ENCODE measurements around the gene HMOX2. TPM values are rescaled to one million over a fixed set of nuclear protein-coding genes. Genes with fewer than 3 reads are reported as not detected.

Gene HMOX2
- total and polyA plus RNA-seq, 5 donors from 2014 or later, result 41.2 to 145 (median 125) TPM

- Mint-ChIP-seq H3K4me3 (no peak overlapping the region), H3K27me3 (no peaks in the 10 kb centered on the region), H3K4me1 (peaks cover 0 to 13% (median 4%) of the 10 kb centered on the region in 4 donors), H3K27ac (peak overlapping the region; percentile 27 to 82 (median 59)), H3K9me3 (no peaks in the 10 kb centered on the region), H3K36me3 (peaks cover 33% of the 10 kb centered on the region)
- Histone ChIP-seq H3K36me3 (ENCODE audit: control insufficient read depth, insufficient read depth, low read length) (peaks cover 60% of the 10 kb centered on the region), H3K27ac (ENCODE audit: insufficient read depth, low read length, poor library complexity, severe bottlenecking) (no peak overlapping the region), H3K4me1 (ENCODE audit: control insufficient read depth, insufficient read depth, low read length, poor library complexity, severe bottlenecking) (no peaks in the 10 kb centered on the region), H3K9me3 (ENCODE audit: control insufficient read depth in 2 of 2, low read length in 2 of 2) (no peaks in the 10 kb centered on the region), H3K27me3 (ENCODE audit: control insufficient read depth, insufficient read depth, low read length) (no peaks in the 10 kb centered on the region), H3K4me3 (ENCODE audit: low read depth, low read length) (no peak overlapping the region)
- ATAC-seq (ENCODE audit: low read depth in 2 of 2) (no peak), DNase-seq (no peak)
Observed at GRCh38 chr16:4435337-4436067, 40.7 kb upstream of the HMOX2 start.

- no peaks in the 10 kb centered on the region for H3K27me3 Mint-ChIP-seq
- ATAC-seq (ENCODE audit: low read depth in 2 of 2), result no peak
- no peaks in the 10 kb centered on the region for H3K9me3 Mint-ChIP-seq
- H3K4me3 Mint-ChIP-seq, result no peak overlapping the region
- peaks cover 0 to 9% (median 7%) of the 10 kb centered on the region in 4 donors for H3K4me1 Mint-ChIP-seq
- no peak for DNase-seq
- no peak overlapping the region for H3K27ac Mint-ChIP-seq
- H3K4me1 ChIP-seq (ENCODE audit: control insufficient read depth, insufficient read depth, low read length, poor library complexity, severe bottlenecking), result no peaks in the 10 kb centered on the region
- H3K4me3 ChIP-seq (ENCODE audit: low read depth, low read length), result no peak overlapping the region
- H3K36me3 ChIP-seq (ENCODE audit: control insufficient read depth, insufficient read depth, low read length), result peaks cover 67% of the 10 kb centered on the region
- H3K27ac ChIP-seq (ENCODE audit: insufficient read depth, low read length, poor library complexity, severe bottlenecking), result no peak overlapping the region
- no peaks in the 10 kb centered on the region for H3K9me3 ChIP-seq (ENCODE audit: control insufficient read depth in 2 of 2, low read length in 2 of 2)
- peaks cover 49% of the 10 kb centered on the region for H3K36me3 Mint-ChIP-seq
- H3K27me3 ChIP-seq (ENCODE audit: control insufficient read depth, insufficient read depth, low read length), result no peaks in the 10 kb centered on the region
Observed at GRCh38 chr16:4437366-4437765, 38.8 kb upstream of the HMOX2 start.

- H3K36me3 Mint-ChIP-seq, result peaks cover 48% of the 10 kb centered on the region
- H3K9me3 Mint-ChIP-seq, result no peaks in the 10 kb centered on the region
- Histone ChIP-seq H3K27ac (ENCODE audit: insufficient read depth, low read length, poor library complexity, severe bottlenecking) (no peak overlapping the region), H3K9me3 (ENCODE audit: control insufficient read depth in 2 of 2, low read length in 2 of 2) (no peaks in the 10 kb centered on the region), H3K4me1 (ENCODE audit: control insufficient read depth, insufficient read depth, low read length, poor library complexity, severe bottlenecking) (no peaks in the 10 kb centered on the region), H3K4me3 (ENCODE audit: low read depth, low read length) (no peak overlapping the region), H3K27me3 (ENCODE audit: control insufficient read depth, insufficient read depth, low read length) (no peaks in the 10 kb centered on the region), H3K36me3 (ENCODE audit: control insufficient read depth, insufficient read depth, low read length) (peaks cover 76% of the 10 kb centered on the region)
- no peaks in the 10 kb centered on the region for H3K27me3 Mint-ChIP-seq
- H3K27ac Mint-ChIP-seq, result no peak overlapping the region
- H3K4me1 Mint-ChIP-seq, result peaks cover 2 to 6% (median 4%) of the 10 kb centered on the region in 4 donors
- ATAC-seq (ENCODE audit: low read depth in 2 of 2) (no peak), DNase-seq (no peak)
- H3K4me3 Mint-ChIP-seq, result no peak overlapping the region
Observed at GRCh38 chr16:4442371-4442770, 33.8 kb upstream of the HMOX2 start.

GRCh38 chr16:4443271-4443670 is 32.9 kb upstream of the HMOX2 start:
- no peaks in the 10 kb centered on the region for H3K27me3 ChIP-seq (ENCODE audit: control insufficient read depth, insufficient read depth, low read length)
- H3K9me3 Mint-ChIP-seq, result no peaks in the 10 kb centered on the region
- no peaks in the 10 kb centered on the region for H3K4me1 ChIP-seq (ENCODE audit: control insufficient read depth, insufficient read depth, low read length, poor library complexity, severe bottlenecking)
- peaks cover 48% of the 10 kb centered on the region for H3K36me3 Mint-ChIP-seq
- no peaks in the 10 kb centered on the region for H3K27me3 Mint-ChIP-seq
- no peak overlapping the region for H3K4me3 Mint-ChIP-seq
- H3K9me3 ChIP-seq (ENCODE audit: control insufficient read depth in 2 of 2, low read length in 2 of 2), result no peaks in the 10 kb centered on the region
- no peak overlapping the region for H3K4me3 ChIP-seq (ENCODE audit: low read depth, low read length)
- H3K27ac Mint-ChIP-seq, result peak overlapping the region in 1 of 3 donors; percentile 73
- no peak overlapping the region for H3K27ac ChIP-seq (ENCODE audit: insufficient read depth, low read length, poor library complexity, severe bottlenecking)
- H3K36me3 ChIP-seq (ENCODE audit: control insufficient read depth, insufficient read depth, low read length), result peaks cover 73% of the 10 kb centered on the region
- H3K4me1 Mint-ChIP-seq, result peaks cover 2 to 6% (median 4%) of the 10 kb centered on the region in 4 donors
- DNase-seq (no peak), ATAC-seq (ENCODE audit: low read depth in 2 of 2) (no peak)

- H3K27ac Mint-ChIP-seq, result no peak overlapping the region
Observed at GRCh38 chr16:4443986-4444385, 32.2 kb upstream of the HMOX2 start.

GRCh38 chr16:4450430-4450829 is 25.8 kb upstream of the HMOX2 start:
- Histone ChIP-seq H3K4me1 (ENCODE audit: control insufficient read depth, insufficient read depth, low read length, poor library complexity, severe bottlenecking) (no peaks in the 10 kb centered on the region), H3K36me3 (ENCODE audit: control insufficient read depth, insufficient read depth, low read length) (peaks cover 68% of the 10 kb centered on the region)
- no peak overlapping the region for H3K4me3 Mint-ChIP-seq

More at GRCh38 chr16:4443986-4444385, 32.2 kb upstream of the HMOX2 start:
- H3K4me1 ChIP-seq (ENCODE audit: control insufficient read depth, insufficient read depth, low read length, poor library complexity, severe bottlenecking), result no peaks in the 10 kb centered on the region
- Mint-ChIP-seq H3K27me3 (no peaks in the 10 kb centered on the region), H3K4me1 (peaks cover 2 to 6% (median 4%) of the 10 kb centered on the region in 4 donors), H3K4me3 (no peak overlapping the region), H3K36me3 (peaks cover 48% of the 10 kb centered on the region), H3K9me3 (no peaks in the 10 kb centered on the region)
- no peak overlapping the region for H3K27ac ChIP-seq (ENCODE audit: insufficient read depth, low read length, poor library complexity, severe bottlenecking)
- DNase-seq (no peak), ATAC-seq (ENCODE audit: low read depth in 2 of 2) (no peak)
- no peak overlapping the region for H3K4me3 ChIP-seq (ENCODE audit: low read depth, low read length)
- no peaks in the 10 kb centered on the region for H3K27me3 ChIP-seq (ENCODE audit: control insufficient read depth, insufficient read depth, low read length)
- peaks cover 79% of the 10 kb centered on the region for H3K36me3 ChIP-seq (ENCODE audit: control insufficient read depth, insufficient read depth, low read length)
- H3K9me3 ChIP-seq (ENCODE audit: control insufficient read depth in 2 of 2, low read length in 2 of 2), result no peaks in the 10 kb centered on the region

DNA sequence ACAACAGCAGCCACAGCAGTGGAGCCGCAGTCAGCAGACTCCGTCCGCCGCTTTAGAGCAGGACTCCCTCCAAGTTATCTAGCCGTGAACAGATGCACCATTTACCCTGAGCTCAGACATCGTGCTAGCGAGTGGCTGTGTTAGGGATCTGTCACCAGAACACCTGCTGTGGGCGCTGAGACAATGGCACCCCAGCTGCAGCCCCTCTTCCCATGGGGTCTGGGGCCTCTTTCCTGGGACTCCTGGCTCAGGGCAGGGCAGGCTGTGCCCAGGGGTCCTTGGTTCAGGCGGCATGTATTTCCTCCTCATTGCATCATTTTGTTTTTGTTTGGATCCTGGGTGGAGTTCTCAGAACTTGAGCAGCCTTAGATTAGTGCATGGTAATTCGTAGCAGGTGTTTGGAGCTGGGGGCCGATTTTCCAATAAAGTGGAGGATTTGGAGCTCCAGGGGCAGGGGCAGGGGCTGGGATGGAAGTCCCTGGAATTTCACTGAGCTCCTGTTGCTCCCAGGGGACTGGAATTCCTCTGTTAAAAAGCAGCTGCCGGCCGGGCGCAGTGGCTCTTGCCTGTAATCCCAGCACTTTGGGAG is 25.2 kb upstream of the HMOX2 start:
- no peaks in the 10 kb centered on the region for H3K4me1 Mint-ChIP-seq
- no peak overlapping the region for H3K4me3 ChIP-seq (ENCODE audit: low read depth, low read length)
- H3K4me3 Mint-ChIP-seq, result no peak overlapping the region
- no peaks in the 10 kb centered on the region for H3K9me3 Mint-ChIP-seq
- ATAC-seq (ENCODE audit: low read depth in 2 of 2) (no peak), DNase-seq (no peak)
- H3K27ac Mint-ChIP-seq, result no peak overlapping the region
- peaks cover 74% of the 10 kb centered on the region for H3K36me3 ChIP-seq (ENCODE audit: control insufficient read depth, insufficient read depth, low read length)
- H3K27me3 Mint-ChIP-seq, result no peaks in the 10 kb centered on the region
- H3K4me1 ChIP-seq (ENCODE audit: control insufficient read depth, insufficient read depth, low read length, poor library complexity, severe bottlenecking), result no peaks in the 10 kb centered on the region
- H3K27me3 ChIP-seq (ENCODE audit: control insufficient read depth, insufficient read depth, low read length), result no peaks in the 10 kb centered on the region
- H3K36me3 Mint-ChIP-seq, result peaks cover 15% of the 10 kb centered on the region
- H3K27ac ChIP-seq (ENCODE audit: insufficient read depth, low read length, poor library complexity, severe bottlenecking), result no peak overlapping the region
- H3K9me3 ChIP-seq (ENCODE audit: control insufficient read depth in 2 of 2, low read length in 2 of 2), result no peaks in the 10 kb centered on the region

More at GRCh38 chr16:4450430-4450829, 25.8 kb upstream of the HMOX2 start:
- Mint-ChIP-seq H3K4me1 (no peaks in the 10 kb centered on the region), H3K27me3 (no peaks in the 10 kb centered on the region), H3K36me3 (peaks cover 16% of the 10 kb centered on the region), H3K27ac (no peak overlapping the region), H3K9me3 (no peaks in the 10 kb centered on the region)
- no peak for DNase-seq
- no peak for ATAC-seq (ENCODE audit: low read depth in 2 of 2)
- Histone ChIP-seq H3K9me3 (ENCODE audit: control insufficient read depth in 2 of 2, low read length in 2 of 2) (no peaks in the 10 kb centered on the region), H3K27ac (ENCODE audit: insufficient read depth, low read length, poor library complexity, severe bottlenecking) (no peak overlapping the region), H3K27me3 (ENCODE audit: control insufficient read depth, insufficient read depth, low read length) (no peaks in the 10 kb centered on the region), H3K4me3 (ENCODE audit: low read depth, low read length) (no peak overlapping the region)

DNA sequence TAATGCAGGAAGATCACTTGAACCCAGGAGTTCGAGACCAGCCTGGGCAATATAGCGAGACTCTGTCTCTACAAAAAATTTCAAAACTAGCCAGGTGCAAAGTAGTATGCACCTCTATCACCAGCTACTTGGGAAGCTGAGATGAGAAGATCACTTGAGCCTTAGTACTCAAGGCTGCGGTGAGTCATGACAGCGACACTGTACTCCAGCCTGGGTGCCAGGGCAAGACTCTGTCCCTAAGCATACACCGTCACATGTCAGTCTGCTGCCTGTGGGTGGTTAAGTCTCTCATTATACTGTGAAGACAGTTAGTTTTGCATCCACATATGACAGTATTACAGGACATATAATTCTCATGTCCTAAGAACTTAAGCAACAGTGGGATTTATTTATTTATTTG is 23.5 kb upstream of the HMOX2 start:
- no peak overlapping the region for H3K4me3 ChIP-seq (ENCODE audit: low read depth, low read length)
- H3K4me1 ChIP-seq (ENCODE audit: control insufficient read depth, insufficient read depth, low read length, poor library complexity, severe bottlenecking), result no peaks in the 10 kb centered on the region
- no peaks in the 10 kb centered on the region for H3K27me3 ChIP-seq (ENCODE audit: control insufficient read depth, insufficient read depth, low read length)
- DNase-seq (no peak), ATAC-seq (ENCODE audit: low read depth in 2 of 2) (no peak)
- Mint-ChIP-seq H3K9me3 (no peaks in the 10 kb centered on the region), H3K27ac (peak overlapping the region in 1 of 3 donors; percentile 88), H3K36me3 (peaks cover 17% of the 10 kb centered on the region), H3K4me1 (no peaks in the 10 kb centered on the region), H3K4me3 (no peak overlapping the region), H3K27me3 (no peaks in the 10 kb centered on the region)
- peaks cover 75% of the 10 kb centered on the region for H3K36me3 ChIP-seq (ENCODE audit: control insufficient read depth, insufficient read depth, low read length)
- H3K27ac ChIP-seq (ENCODE audit: insufficient read depth, low read length, poor library complexity, severe bottlenecking), result no peak overlapping the region
- no peaks in the 10 kb centered on the region for H3K9me3 ChIP-seq (ENCODE audit: control insufficient read depth in 2 of 2, low read length in 2 of 2)
